IPS DF 4.7 (cell line): ENCODE data around the gene TWIST2.

Experiments
- DNase-seq: peaks from one replicate; pipeline ENCODE4 v3.0.0-alpha.2; 2013; ENCODE audit warnings: low spot score; ENCODE audit errors: extremely low read depth

Gene TWIST2

GRCh38 chr2:238872026-238872425, 24.1 kb downstream of the TWIST2 start:
- no peak for DNase-seq

- DNase-seq, result no peak
These were observed 24.9 kb downstream of the TWIST2 start for GRCh38 chr2:238872628-238873380.

GRCh38 chr2:238873381-238873801, 25.5 kb downstream of the TWIST2 start:
- DNase-seq, result no peak

- no peak for DNase-seq
These were observed 26.0 kb downstream of the TWIST2 start for GRCh38 chr2:238873841-238874240.

DNA sequence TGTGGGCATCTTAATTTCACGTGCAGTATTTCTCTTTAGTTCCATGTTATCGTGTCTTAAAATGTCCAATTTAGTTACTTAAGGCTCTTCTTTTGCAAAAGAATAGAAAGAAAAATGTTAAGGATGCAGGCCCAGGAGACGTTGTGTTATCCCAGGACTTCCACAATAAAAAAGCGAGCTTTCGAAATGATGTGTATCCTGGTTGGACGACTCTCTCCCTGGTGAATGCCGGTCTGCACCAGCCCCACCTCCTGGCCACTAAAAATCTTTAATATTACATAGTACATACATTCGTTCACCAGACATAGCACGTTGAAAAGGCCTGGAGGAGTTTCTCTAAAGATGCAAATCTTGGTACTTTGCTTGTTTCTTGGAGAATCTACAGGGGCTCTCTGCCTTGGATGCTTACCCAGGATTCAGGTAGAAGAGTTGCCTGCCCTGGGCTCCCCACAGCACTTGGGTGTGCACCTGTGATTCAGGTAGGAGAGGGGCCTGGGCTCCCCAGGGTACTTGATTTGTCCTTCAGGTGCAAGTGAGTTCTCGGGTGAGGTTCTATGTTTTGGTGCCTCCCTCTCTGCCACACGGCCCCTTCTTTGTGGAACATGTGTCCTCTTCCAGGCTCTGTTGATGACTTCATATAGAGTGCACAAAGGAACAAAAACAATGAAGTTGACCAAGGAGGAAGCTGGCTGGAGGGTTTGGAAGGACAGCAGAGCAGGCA, 26.6 kb downstream of the TWIST2 start:
- DNase-seq, result no peak

DNA sequence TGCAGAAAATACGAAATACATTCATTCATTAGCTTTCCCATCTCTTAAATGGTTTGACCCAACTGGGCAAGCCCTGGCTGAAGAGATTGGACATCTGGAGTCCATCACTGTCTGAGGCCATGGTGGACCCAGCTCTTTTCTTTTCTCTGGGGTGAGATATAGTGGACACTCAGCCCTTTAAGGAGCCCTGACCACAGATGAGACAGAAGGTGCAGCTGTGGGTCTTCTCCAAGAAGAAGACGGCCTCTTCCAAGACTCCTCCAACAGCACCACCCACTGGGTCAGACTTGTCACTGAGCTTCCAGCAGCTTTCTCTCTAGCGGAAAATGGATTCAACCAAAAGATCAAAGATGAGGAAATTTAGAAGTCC, 27.2 kb downstream of the TWIST2 start:
- DNase-seq, result no peak

DNA sequence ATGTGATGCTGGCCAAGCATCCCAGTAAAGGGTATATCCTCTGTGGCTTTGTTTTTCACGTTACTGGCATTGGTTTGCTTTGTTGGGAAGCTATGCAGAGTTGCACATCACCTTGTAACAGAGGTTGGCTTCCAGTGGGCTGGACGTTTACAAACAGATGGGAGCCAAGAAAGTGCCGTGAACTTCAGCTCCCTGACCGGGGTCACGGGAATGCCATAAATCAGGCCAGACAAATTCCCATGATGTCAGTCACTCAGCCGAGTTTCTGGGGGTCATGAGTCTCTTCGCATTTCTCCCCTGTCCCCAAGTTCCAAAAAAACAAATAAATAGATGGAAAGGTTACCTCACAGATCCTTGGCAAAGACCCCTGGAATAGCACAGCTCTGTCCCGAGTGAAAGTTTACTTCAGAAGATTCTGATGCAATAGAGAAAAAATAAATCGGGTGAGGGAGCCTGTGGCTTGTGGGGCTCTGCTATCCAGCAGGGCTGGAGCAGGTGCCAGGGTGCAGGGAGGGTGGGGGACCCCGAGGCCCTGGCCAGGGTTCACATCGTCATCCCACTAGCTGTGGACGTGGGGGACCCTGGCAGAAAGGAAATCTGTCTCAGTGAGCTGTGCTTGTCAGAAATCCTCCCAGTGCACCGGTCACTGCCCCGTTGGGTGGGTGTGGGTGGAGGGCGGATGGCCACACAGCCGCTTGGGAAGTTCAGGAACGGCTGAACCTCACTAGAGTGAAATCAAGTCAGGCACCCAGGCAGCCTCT, 27.8 kb downstream of the TWIST2 start:
- DNase-seq, result no peak

DNA sequence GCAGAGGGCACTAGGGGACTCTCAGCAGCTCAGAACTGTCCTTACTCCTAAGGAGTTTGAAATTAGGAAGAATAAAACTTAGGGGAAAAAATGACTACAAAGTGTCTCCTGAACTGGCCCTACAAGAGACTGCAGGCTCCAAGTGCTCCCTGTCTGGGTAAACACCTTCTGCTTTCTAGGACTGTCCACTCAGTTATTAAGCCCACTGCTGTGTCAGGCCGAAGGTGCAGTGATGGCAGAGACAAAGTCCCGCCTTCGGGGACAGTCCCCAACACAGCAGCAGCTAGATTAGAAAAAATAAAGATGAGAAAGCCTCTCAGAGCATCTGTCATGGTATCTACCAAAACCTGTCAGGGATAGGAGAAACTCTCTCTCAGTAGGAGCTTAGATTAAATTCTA, 28.3 kb downstream of the TWIST2 start:
- no peak for DNase-seq

DNA sequence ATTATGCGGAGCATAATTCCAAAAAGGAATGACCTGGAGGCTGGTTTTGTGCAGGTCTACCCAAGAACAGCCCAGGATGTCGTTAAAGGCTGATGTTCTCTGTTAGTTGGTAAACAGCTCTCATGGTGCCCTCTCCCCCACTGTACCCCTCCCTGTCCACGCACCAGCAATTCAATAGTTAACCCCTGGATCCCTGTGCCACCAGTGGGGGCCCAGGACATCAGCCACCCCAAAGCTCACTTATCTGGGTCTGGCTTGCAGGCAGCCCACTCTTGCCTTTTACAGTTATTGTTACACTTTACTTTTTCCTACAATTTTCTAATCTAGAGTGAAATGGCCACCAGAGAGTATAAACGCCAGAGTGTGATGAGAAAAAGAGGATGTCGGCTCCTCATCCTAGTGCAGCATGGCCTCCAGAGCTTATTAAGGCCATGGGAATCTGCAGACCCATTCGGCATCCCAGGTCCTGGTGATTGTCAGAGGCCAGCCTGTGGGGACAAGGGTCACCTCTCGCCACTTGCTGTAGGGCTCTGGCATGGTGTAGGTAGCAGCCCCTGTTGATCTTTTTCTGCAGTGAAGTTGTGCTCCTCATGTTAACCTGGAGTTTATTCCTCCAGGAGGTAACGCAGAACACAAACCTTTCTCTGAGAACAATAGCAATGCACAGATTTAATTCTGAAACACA, 30.3 kb downstream of the TWIST2 start:
- no peak for DNase-seq

DNA sequence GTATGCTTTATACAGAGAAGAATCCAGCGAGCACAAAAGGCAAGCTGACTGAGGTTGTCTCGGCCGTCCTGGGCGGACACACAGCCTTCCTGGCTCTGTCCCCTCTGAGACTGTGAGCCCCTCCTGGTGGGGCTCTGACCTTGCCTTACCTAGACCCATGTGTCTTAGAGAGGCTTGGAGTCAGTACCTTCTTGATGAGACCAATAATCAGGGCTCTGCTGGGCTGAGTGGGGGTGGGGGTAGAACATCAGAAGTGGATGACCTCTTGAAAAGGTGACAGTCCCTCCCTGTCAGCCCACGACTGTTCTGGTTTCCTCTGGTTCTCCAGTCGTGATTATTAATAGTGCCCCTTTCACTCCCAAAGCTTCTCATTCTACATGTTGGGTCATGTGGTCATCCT, 31.2 kb downstream of the TWIST2 start:
- no peak for DNase-seq

GRCh38 chr2:238879621-238880377, 31.9 kb downstream of the TWIST2 start:
- no peak for DNase-seq

DNA sequence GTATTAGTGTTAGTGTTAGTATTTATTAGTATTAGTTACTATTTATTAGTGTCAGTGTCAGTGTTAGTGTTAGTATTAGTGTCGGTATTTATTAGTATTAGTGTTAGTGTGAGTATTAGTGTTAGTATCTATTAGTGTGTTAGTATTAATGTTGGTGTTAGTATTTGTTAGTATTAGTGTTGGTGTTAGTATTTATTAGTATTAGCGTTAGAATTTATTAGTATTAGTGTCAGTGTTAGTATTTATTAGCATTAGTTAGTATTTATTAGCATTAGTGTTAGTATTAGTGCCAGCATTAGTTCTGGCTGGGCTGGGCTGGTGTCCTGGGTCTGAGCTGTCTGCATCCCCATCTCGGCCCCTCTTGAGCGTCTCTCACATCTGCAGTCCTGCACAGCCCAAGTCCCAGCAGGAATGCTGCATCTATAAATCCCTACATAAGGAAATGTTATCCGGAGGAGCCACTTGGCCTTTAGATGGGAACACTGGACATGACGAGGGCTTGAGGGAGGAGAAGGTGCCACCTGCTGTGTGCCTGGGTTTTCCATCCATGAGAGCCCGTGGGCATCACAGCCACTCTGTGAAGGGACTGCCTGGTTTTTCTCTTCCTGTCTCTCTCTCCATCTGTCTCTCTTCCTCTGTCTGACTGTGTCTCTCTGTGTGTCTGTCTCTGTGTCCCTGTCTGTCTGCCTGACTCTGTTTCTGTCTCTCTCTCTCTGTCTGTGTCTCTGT, 33.6 kb downstream of the TWIST2 start:
- DNase-seq, result no peak

DNA sequence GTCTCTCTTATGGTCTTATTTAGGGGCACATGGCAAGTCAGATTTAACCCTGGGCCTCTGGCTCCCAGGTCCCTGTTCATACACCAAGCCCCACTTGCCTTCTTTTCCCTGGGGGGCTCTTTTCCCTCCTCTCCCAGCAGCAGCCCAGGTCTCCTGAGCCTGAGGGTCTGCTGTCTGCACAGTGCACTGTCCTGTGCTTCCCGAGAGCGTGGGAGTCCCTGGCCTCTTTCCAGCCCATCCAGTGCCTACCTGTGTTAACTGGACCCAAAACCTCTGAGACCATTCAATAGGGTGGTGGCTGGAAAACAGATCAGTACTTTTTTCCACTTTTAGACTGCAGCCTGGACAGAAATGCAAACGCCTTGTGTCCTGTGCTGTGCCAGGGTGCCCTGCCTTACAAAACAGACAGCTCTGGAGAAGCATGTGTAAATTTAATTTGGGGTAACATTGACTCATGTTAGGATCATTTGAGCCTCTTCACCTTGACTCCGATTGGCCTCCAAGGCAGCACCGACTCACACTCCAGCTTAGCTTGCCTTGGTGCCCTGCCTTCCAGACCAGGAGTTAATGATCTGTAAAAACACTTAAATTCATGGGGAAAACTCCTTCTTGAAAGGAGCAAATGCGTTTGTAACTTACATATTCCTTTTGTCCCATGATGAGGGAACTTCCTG, 34.3 kb downstream of the TWIST2 start:
- DNase-seq, result no peak

DNA sequence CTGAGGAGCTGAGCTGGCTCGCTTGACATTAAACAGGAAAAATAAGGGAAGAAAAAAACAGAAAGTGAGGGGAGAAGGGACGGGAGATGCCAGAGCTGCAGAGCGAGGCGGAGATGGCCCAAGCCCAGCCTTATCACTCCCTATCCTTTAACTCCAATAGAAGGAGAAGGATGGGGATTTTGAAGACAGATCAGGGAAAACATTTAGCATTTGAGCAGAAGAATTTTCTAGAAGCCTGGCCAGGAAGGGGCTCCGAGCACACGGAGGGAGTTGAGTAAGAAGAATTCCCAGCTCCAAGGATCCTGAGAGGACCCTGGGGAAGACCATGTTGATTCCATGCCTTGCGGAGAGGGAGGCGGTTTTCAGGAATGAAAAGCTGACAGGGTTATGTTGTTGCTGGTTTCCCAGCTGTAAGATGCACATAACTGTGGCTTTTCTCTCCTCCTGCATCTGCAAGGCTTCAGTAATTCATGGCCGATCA, 35.6 kb downstream of the TWIST2 start:
- DNase-seq, result no peak

GRCh38 chr2:238884122-238884811, 36.4 kb downstream of the TWIST2 start:
- DNase-seq, result no peak

- DNase-seq, result no peak
These were observed 37.0 kb downstream of the TWIST2 start for GRCh38 chr2:238884812-238885408.

DNA sequence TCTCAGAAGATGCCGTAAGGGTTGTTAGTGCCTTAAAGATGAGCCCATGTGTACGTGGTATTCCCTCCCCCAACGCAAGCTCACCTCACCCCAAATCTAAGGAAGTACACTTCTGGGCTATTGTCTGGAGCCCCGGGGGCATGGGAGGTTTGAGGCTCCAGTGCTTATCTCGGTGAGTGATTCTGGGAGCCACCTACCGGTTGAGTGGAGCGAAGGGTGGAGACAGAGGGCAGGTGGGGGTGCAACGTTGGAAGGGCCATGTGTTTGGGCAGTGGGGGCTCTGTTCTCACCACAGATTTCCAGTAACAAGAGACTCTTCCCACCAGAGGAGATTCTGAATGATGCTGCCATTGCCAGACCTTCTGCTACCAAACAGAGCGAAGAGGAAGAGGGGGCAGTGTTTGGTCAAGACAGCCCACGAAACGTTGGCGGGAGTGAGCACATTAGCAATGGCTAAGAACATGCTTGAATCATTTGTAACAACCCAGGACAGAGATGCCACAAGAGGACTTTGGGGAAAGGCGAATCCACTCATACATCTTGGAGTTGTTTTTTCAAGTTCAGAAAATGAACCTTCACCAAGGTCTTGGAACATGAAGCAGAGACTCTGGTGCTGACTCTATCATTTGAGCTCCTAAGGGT, 38.7 kb downstream of the TWIST2 start:
- DNase-seq, result no peak

- DNase-seq, result no peak
These were observed 39.7 kb downstream of the TWIST2 start for GRCh38 chr2:238887616-238888015.
